SK-N-SH (cell line): ENCODE measurements around the gene IGFL4. TPM values are rescaled to one million over a fixed set of nuclear protein-coding genes. Genes with fewer than 3 reads are reported as not detected.

ENCODE experiments used
- CTCF ChIA-PET: fragments of 300-600, 350-600 bp; formaldehyde crosslinking; extraction: SDS; loops from one replicate; lab custom pipeline; 2021; lab: Yijun Ruan, JAX
- POLR2A ChIA-PET: fragments of 350-600 bp; sonication (Branson Sonifier 250); formaldehyde crosslinking; extraction: SDS; loops from one replicate; lab custom pipeline; 2020; ENCODE audit warnings: antibody characterized with exemption, inconsistent platforms; lab: Yijun Ruan, JAX
- DNase-seq: peaks from one replicate; pipeline ENCODE4 v3.0.0; 2012
- H2AFZ ChIP-seq: fragments of 200-600 bp; sonication (generic); 2 replicates; pipeline ENCODE4 v1.8.1; 2016; ENCODE audit warnings: antibody characterized with exemption, mild to moderate bottlenecking, low read depth
- H3F3A ChIP-seq: fragments of 200-600 bp; sonication (generic); replicated peaks from 2 replicates; pipeline ENCODE3; 2016; ENCODE audit warnings: antibody characterized with exemption, mild to moderate bottlenecking; ENCODE audit not compliant: insufficient read depth
- H3K27ac ChIP-seq, 2 experiments: fragments of 200-500 bp in 1 of 2; fragments of 200-600 bp in 1 of 2; sonication (Bioruptor generic) in 1 of 2; sonication (generic), shearing (Covaris generic) in 1 of 2; 2 replicates each; pipeline versions ENCODE4 v1.5.1 to v1.6.1; 2014 to 2016; ENCODE audit warnings: low read depth in 2 of 2, inconsistent platforms in 1 of 2, low read length in 1 of 2, mild to moderate bottlenecking in 1 of 2, mixed read lengths in 1 of 2
- H3K27me3 ChIP-seq: fragments of 200-600 bp; sonication (generic), shearing (Covaris generic); 2 replicates; pipeline ENCODE4 v1.6.1; 2016; ENCODE audit warnings: mixed run types; ENCODE audit not compliant: insufficient read depth
- H3K36me3 ChIP-seq, 2 experiments: fragments of 200-500 bp in 1 of 2; fragments of 200-600 bp in 1 of 2; sonication (Bioruptor generic) in 1 of 2; sonication (generic) in 1 of 2; replicated peaks in 1 of 2; 2 replicates each; pipeline versions ENCODE3 to v1.5.1; 2014 to 2016; ENCODE audit warnings: low read length in 1 of 2, mild to moderate bottlenecking in 1 of 2; ENCODE audit not compliant: insufficient read depth in 2 of 2, control insufficient read depth in 1 of 2
- H3K4me1 ChIP-seq, 2 experiments: fragments of 200-500 bp in 1 of 2; fragments of 200-600 bp in 1 of 2; sonication (Bioruptor generic) in 1 of 2; sonication (generic), shearing (Covaris generic) in 1 of 2; 2 replicates each; pipeline versions ENCODE4 v1.5.1 to v1.6.1; 2014 to 2016; ENCODE audit warnings: low read depth in 1 of 2, low read length in 1 of 2, mixed run types in 1 of 2; ENCODE audit not compliant: insufficient read depth in 2 of 2, control insufficient read depth in 1 of 2
- H3K4me2 ChIP-seq: fragments of 200-600 bp; sonication (generic), shearing (Covaris generic); 2 replicates; pipeline ENCODE4 v1.6.1; 2017; ENCODE audit warnings: mixed run types
- H3K4me3 ChIP-seq, 2 experiments: fragments of 200-500 bp in 1 of 2; fragments of 200-600 bp in 1 of 2; sonication (Bioruptor generic) in 1 of 2; sonication (generic), shearing (Covaris generic) in 1 of 2; 2 replicates each; pipeline versions ENCODE4 v1.5.1 to v1.8.1; 2014 to 2016; ENCODE audit warnings: low read depth in 2 of 2, inconsistent platforms in 1 of 2, low read length in 1 of 2, mild to moderate bottlenecking in 1 of 2, mixed read lengths in 1 of 2, moderate library complexity in 1 of 2
- H3K79me2 ChIP-seq: fragments of 200-600 bp; sonication (generic); 2 replicates; pipeline ENCODE4 v1.8.1; 2017; ENCODE audit warnings: mild to moderate bottlenecking; ENCODE audit not compliant: insufficient read depth
- H3K9ac ChIP-seq: fragments of 200-600 bp; sonication (generic); 2 replicates; pipeline ENCODE4 v1.6.1; 2017; ENCODE audit warnings: mixed run types
- H3K9me2 ChIP-seq: fragments of 200-600 bp; sonication (generic); 2 replicates; pipeline ENCODE4 v1.6.1; 2017; ENCODE audit warnings: mixed run types
- H3K9me3 ChIP-seq: fragments of 200-600 bp; sonication (generic); 2 replicates; pipeline ENCODE4 v1.6.1; 2017; ENCODE audit warnings: mixed run types, mild to moderate bottlenecking, moderate library complexity
- H4K20me1 ChIP-seq: fragments of 200-600 bp; sonication (generic); 2 replicates; pipeline ENCODE4 v1.6.1; 2017; ENCODE audit warnings: mild to moderate bottlenecking, mixed run types; ENCODE audit not compliant: insufficient read depth
- ELF1 ChIP-seq: IDR thresholded peaks from 2 replicates; pipeline ENCODE4 v1.4.0; 2012
- FOSL2 ChIP-seq: IDR thresholded peaks from 2 replicates; pipeline ENCODE4 v1.4.0; 2012; ENCODE audit warnings: low read depth, mild to moderate bottlenecking, moderate library complexity, borderline replicate concordance
- FOXJ3 ChIP-seq: sonication (generic); formaldehyde crosslinking; IDR thresholded peaks from 2 replicates; pipeline ENCODE4 v1.5.1; 2020; ENCODE audit warnings: mild to moderate bottlenecking, missing genetic modification reagents
- GABPA ChIP-seq: IDR thresholded peaks from 2 replicates; pipeline ENCODE4 v1.4.0; 2012; ENCODE audit warnings: low read depth, mild to moderate bottlenecking
- MAX ChIP-seq: IDR thresholded peaks from 2 replicates; pipeline ENCODE4 v1.4.0; 2012; ENCODE audit warnings: low read depth
- MXI1 ChIP-seq: IDR thresholded peaks from 2 replicates; pipeline ENCODE4 v1.6.1; 2012; ENCODE audit warnings: mild to moderate bottlenecking, low read depth, low read length, improper control_type of control experiment
- PBX3 ChIP-seq: IDR thresholded peaks from 2 replicates; pipeline ENCODE4; 2012
- RFX5 ChIP-seq: IDR thresholded peaks from 2 replicates; pipeline ENCODE4 v1.6.1; 2012; ENCODE audit warnings: mild to moderate bottlenecking, improper control_type of control experiment, low read length
- RXRA ChIP-seq: IDR thresholded peaks from 2 replicates; pipeline ENCODE4 v1.4.0; 2012; ENCODE audit warnings: low read depth, mild to moderate bottlenecking, borderline replicate concordance
- TAF1 ChIP-seq: IDR thresholded peaks from 2 replicates; pipeline ENCODE4 v1.6.1; 2012; ENCODE audit warnings: low read depth, mild to moderate bottlenecking, low read length, moderate library complexity, borderline replicate concordance
- TEAD4 ChIP-seq: IDR thresholded peaks from 2 replicates; pipeline ENCODE4 v1.4.0; 2012; ENCODE audit warnings: mild to moderate bottlenecking, borderline replicate concordance; ENCODE audit not compliant: insufficient read depth
- WGBS: methylation state at CpG from one replicate; pipeline ENCODE4 v1.1.6; 2017; ENCODE audit warnings: low lambda C conversion rate; 5-methylcytosine and 5-hydroxymethylcytosine counted together
- polyA plus RNA-seq, 3 experiments: library from polyadenylated mRNA; depleted of rRNA; stranded (reverse); fragments of >200 nt; gene quantifications; 2 replicates each; pipeline ENCODE4 v1.2.3, GENCODE V29; 2012
- TF ChIP-seq, protein P1 (sequence below): fragments of 150-350 bp; IDR thresholded peaks from 2 replicates; pipeline ENCODE4 v1.6.1; 2016; ENCODE audit warnings: mild to moderate bottlenecking, low read depth, low read length
- TF ChIP-seq, protein P2 (sequence below): fragments of 200-600 bp; sonication (generic); IDR thresholded peaks from 2 replicates; pipeline ENCODE4 v1.6.1; 2017; ENCODE audit warnings: antibody characterized with exemption, mild to moderate bottlenecking, moderate library complexity

The IGFL4 gene
- polyA plus RNA-seq, 1 of the 3 experiments (the other 2 are of a cell fraction) = not detected

- no peak for TF ChIP-seq RXRA
- 0 out of 2 replicates have a peak, but pooled peaks have one; percentile 18 for TF ChIP-seq TEAD4
- TF ChIP-seq MXI1 = no peak
- TF ChIP-seq RFX5 = no peak
- TF ChIP-seq ELF1 = 0 out of 2 replicates have a peak, but pooled peaks have one; percentile 32
- TF ChIP-seq, protein P1, sequence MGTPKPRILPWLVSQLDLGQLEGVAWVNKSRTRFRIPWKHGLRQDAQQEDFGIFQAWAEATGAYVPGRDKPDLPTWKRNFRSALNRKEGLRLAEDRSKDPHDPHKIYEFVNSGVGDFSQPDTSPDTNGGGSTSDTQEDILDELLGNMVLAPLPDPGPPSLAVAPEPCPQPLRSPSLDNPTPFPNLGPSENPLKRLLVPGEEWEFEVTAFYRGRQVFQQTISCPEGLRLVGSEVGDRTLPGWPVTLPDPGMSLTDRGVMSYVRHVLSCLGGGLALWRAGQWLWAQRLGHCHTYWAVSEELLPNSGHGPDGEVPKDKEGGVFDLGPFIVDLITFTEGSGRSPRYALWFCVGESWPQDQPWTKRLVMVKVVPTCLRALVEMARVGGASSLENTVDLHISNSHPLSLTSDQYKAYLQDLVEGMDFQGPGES = no peak
- TF ChIP-seq PBX3 = no peak
- no peak for TF ChIP-seq FOSL2
- no peak for TF ChIP-seq MAX
These were observed 36.4 kb upstream of the IGFL4 start (continued) for GRCh38 chr19:46076951-46077814.

GRCh38 chr19:46076031-46076880 is 35.5 kb upstream of the IGFL4 start:
- Histone ChIP-seq H3K9ac (no peak overlapping the region), H3K79me2 (no peaks in the 10 kb centered on the region), H3K4me3 (no peak overlapping the region), H3K9me3 (no peaks in the 10 kb centered on the region), H3K9me2 (no peaks in the 10 kb centered on the region), H3K4me1 (peaks cover 8 to 18% of the 10 kb centered on the region in 2 experiments; a peak in 2 of 4 replicates), H3K27me3 (peaks cover 27% of the 10 kb centered on the region), H2AFZ (no peak overlapping the region), H3K36me3 (no peaks in the 10 kb centered on the region), H4K20me1 (no peaks in the 10 kb centered on the region), H3F3A (peaks cover 18% of the 10 kb centered on the region), H3K27ac (no peak overlapping the region), H3K4me2 (peak overlapping the region; percentile 79; the same call in 1 of the 2 replicates)
- 13% methylated on average over 9 of the region's 9 CpGs for WGBS
- TF ChIP-seq TAF1 (no peak), MXI1 (no peak), FOXJ3 (CRISPR knock-in tag) (no peak), GABPA (no peak)
- TF ChIP-seq, protein P2, sequence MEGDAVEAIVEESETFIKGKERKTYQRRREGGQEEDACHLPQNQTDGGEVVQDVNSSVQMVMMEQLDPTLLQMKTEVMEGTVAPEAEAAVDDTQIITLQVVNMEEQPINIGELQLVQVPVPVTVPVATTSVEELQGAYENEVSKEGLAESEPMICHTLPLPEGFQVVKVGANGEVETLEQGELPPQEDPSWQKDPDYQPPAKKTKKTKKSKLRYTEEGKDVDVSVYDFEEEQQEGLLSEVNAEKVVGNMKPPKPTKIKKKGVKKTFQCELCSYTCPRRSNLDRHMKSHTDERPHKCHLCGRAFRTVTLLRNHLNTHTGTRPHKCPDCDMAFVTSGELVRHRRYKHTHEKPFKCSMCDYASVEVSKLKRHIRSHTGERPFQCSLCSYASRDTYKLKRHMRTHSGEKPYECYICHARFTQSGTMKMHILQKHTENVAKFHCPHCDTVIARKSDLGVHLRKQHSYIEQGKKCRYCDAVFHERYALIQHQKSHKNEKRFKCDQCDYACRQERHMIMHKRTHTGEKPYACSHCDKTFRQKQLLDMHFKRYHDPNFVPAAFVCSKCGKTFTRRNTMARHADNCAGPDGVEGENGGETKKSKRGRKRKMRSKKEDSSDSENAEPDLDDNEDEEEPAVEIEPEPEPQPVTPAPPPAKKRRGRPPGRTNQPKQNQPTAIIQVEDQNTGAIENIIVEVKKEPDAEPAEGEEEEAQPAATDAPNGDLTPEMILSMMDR = peak; percentile 31
- ChIA-PET CTCF (interaction anchor here (0.6 to 10.3 kb wide), 19 partner anchors 10 to 413 kb away, joined by 3 to 132 read pairs (median 10); partner anchors contain the start of gene IGFL4), POLR2A (no interaction called here)
- DNase-seq = no peak
